ENCODE results near the gene KLF4. TPM values are rescaled to one million over a fixed set of nuclear protein-coding genes. Genes with fewer than 3 reads are reported as not detected.

KLF4 gene
- total and polyA plus RNA-seq, 2 of the 4 experiments (the other 2 are of a cell fraction), result 1.3 to 3.8 TPM

GRCh38 chr9:107485458-107486043, 4.0 kb downstream of the KLF4 start:
- H3K4me3 ChIP-seq (ENCODE audit: insufficient read depth, low read depth, low read length), result no peak overlapping the region
- H2BK5ac ChIP-seq (ENCODE audit: low read depth, low read length, poor library complexity, severe bottlenecking), result no peak overlapping the region
- no peak overlapping the region for H2BK20ac ChIP-seq (ENCODE audit: low read depth, low read length)
- H2BK120ac ChIP-seq (ENCODE audit: low read depth, low read length), result no peak overlapping the region
- no peak overlapping the region for H3K23ac ChIP-seq (ENCODE audit: low read depth, low read length)
- no peak for DNase-seq
- H4K8ac ChIP-seq (ENCODE audit: low read depth in 2 of 2, low read length in 2 of 2), result no peak overlapping the region
- H3K27ac ChIP-seq (ENCODE audit: insufficient read depth, low read length), result no peak overlapping the region
- H2AK5ac ChIP-seq (ENCODE audit: low read depth, low read length), result peak overlapping the region; percentile 11; the same call in 1 of the 2 replicates
- H2AK9ac ChIP-seq (replicated peaks; ENCODE audit: low read depth, low read length, poor library complexity), result no peak overlapping the region
- POLR2A ChIA-PET (ENCODE audit: unreplicated experiment), result no interaction called here
- no peak overlapping the region for H3K9ac ChIP-seq (ENCODE audit: low read depth, low read length)
- dilution Hi-C loops (cut with HindIII; ENCODE audit: low sequenced_read_pairs, unreplicated experiment) (no loop called here), intact Hi-C loops (cut with micrococcal nuclease) (loop anchor here (10.0 kb wide), 2 partner anchors 359 to 679 kb away; no protein-coding TSS in a partner anchor), in situ Hi-C loops (cut with MboI; ENCODE audit: low sequenced_read_pairs) (loop anchor here (10.0 to 25.0 kb wide), 2 partner anchors 249 to 402 kb away; no protein-coding TSS in a partner anchor)
- H2AFZ ChIP-seq (replicated peaks; ENCODE audit: low read length, poor library complexity), result no peak overlapping the region
- TF ChIP-seq RCOR1 (IDR thresholded peaks at IDR 0.05; ENCODE audit: insufficient replicate concordance, low read length), result no peak
- no peak for TF ChIP-seq CTCF (conservative IDR thresholded peaks at IDR 0.05; ENCODE audit: low read depth, low read length)
- TF ChIP-seq FOS (IDR thresholded peaks at IDR 0.05; ENCODE audit: low read depth, low read length), result no peak
- TF ChIP-seq RAD21 (IDR thresholded peaks at IDR 0.05; ENCODE audit: low read length), result no peak
- H3K56ac ChIP-seq (ENCODE audit: extremely low read depth, insufficient read depth, low read length), result no peak overlapping the region
- no peaks in the 10 kb centered on the region for H3K27me3 ChIP-seq (ENCODE audit: control insufficient read depth, insufficient read depth, low read length)
- ATAC-seq (ENCODE audit: low read depth), result no peak
- CTCF ChIA-PET, result no interaction called here
- H3K18ac ChIP-seq (ENCODE audit: low read depth, low read length), result no peak overlapping the region
- WGBS, 2 experiments (ENCODE audit: extremely low coverage in 2 of 2, insufficient read length in 1 of 2), result 93% methylated on average over 9 of the region's 15 CpGs; no CpG with 5 or more reads in 1 of the 2 experiments
- H3K14ac ChIP-seq (replicated peaks; ENCODE audit: low read depth, low read length), result no peak overlapping the region
- H3K4ac ChIP-seq (ENCODE audit: low read depth, low read length), result no peak overlapping the region
- H3K9me3 ChIP-seq (ENCODE audit: control insufficient read depth, insufficient read depth, low read length), result no peaks in the 10 kb centered on the region
- H4K91ac ChIP-seq (ENCODE audit: insufficient read depth, low read depth, low read length), result no peak overlapping the region
- BruUV-seq (replicated peaks), result no TSS peak
- H3K4me1 ChIP-seq (ENCODE audit: control insufficient read depth, insufficient read depth, low read length), result peaks cover 1% of the 10 kb centered on the region
- H2BK15ac ChIP-seq (ENCODE audit: low read depth, low read length), result no peak overlapping the region
- peaks cover 5% of the 10 kb centered on the region for H4K20me1 ChIP-seq (ENCODE audit: insufficient read depth, low read length)
- no peaks in the 10 kb centered on the region for H3K9me1 ChIP-seq (ENCODE audit: insufficient read depth, low read length)
- peaks cover 17% of the 10 kb centered on the region for H3K36me3 ChIP-seq (ENCODE audit: control insufficient read depth, insufficient read depth, low read length)
- H3K4me2 ChIP-seq (ENCODE audit: low read depth, low read length), result no peak overlapping the region; the same call in 1 of the 2 replicates
- no peaks in the 10 kb centered on the region; a peak in 2 of 4 replicates for H3K79me1 ChIP-seq (ENCODE audit: low read depth in 1 of 2, low read length in 2 of 2)
- no peak overlapping the region for H4K5ac ChIP-seq (ENCODE audit: low read depth, low read length)
